HG02870 (cell line): ENCODE data around the gene LKAAEAR1.

Experiments
- ATAC-seq: cut with Tn5 transposase; IDR thresholded peaks from one replicate; pipeline ENCODE4 v1.9.1; 2021; ENCODE audit warnings: mild to moderate bottlenecking, moderate library complexity; ENCODE audit not compliant: unreplicated experiment

The LKAAEAR1 gene

GRCh38 chr20:64040231-64041039 lies 43.8 kb downstream of the LKAAEAR1 start:
- ATAC-seq, result no peak

DNA sequence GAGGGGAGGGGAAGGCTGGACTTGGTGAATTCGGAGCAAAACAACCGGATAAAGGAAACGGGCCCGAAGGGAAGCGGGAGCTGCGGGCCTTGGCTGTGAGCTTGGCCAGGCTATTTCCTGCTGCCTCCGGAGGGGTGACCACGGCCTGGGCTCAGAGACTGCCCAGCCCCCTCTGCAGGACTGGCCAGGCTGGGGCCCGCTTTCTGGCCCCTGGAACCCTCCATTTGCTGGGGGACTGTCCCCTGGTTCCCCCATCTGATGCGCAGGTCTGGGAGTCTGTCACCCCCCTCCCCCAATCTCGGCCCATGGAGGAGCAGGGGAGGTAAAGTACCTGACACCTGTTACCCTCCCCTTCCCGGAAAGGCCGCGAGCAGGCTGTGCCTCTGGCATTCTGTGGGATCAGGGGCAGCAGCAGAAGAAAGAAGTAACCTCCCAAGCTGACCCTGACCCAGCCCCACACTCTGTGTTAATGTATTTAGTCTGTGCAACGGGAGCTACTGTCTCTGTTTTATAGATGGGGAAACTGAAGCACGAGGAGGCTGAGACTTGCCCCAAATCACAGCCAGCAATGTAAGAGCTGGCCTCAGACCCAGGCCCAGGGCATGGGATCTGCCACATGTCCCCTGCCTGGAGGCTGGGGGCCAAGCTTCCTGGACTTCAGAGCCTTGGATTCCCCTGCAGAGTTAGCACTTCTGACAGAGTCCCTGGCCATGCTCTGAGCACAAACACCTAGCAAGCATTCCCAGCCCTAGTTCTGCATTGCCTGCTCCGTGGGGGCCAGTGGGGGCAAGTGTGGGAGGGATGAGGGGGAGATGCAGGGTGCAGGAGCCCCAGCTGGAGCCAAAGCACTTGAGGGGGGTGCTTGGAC lies 44.7 kb downstream of the LKAAEAR1 start:
- no peak for ATAC-seq

- no peak for ATAC-seq
Measured at GRCh38 chr20:64038565-64039292, 45.5 kb downstream of the LKAAEAR1 start.

DNA sequence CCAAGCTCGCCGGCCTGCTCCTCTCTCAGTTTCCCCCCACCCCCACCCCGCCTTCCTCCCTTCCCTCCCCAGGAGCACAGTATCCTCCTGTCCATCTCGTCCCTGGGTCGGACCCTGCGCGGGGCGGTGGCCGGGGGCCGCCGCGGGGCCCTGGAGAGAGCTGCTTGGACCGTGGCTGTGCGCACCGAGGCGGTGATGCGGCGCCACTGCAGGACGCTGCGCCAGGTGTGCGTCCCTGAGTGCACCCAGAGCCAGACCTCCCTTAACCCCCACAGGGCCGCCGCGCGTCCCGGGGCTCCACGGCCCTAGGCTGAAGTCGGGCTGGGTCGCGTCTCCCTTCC lies 46.0 kb downstream of the LKAAEAR1 start:
- ATAC-seq, result no peak

DNA sequence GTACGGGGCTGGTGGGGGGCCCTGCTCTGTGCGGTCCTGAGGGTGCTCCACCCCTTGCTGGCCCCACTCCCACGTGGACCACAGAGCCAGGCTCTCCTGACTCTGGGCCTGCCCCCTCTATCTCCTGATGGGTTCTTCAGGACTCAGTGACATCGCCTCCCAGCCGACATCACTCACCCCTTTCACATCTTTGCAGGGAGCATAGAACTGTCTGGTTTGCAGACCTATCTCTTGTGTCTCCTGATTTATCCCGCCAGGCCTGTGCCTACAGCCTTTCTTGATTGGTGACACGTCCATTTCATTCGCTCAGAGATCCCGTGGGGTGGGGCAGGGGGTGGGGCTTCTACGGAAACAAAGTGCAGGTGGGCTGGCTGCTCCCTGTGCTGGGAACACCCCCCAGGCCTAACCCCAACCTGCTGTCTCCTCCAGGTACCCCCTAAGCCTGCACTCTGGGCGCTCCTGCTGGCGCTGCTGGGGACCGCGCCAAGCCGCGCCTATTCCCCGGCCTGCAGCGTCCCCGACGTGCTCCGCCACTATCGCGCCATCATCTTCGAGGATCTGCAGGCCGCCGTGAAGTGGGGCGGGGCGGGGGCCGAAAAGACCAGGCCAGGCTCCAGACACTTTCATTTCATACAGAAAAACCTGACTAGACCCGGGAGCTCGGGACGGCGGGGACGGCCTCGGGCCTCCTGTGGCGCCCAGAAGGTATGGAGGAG lies 46.5 kb downstream of the LKAAEAR1 start:
- no peak for ATAC-seq

GRCh38 chr20:64037199-64037497 lies 47.0 kb downstream of the LKAAEAR1 start:
- ATAC-seq, result no peak

GRCh38 chr20:64036346-64037198 lies 47.6 kb downstream of the LKAAEAR1 start:
- ATAC-seq, result no peak

DNA sequence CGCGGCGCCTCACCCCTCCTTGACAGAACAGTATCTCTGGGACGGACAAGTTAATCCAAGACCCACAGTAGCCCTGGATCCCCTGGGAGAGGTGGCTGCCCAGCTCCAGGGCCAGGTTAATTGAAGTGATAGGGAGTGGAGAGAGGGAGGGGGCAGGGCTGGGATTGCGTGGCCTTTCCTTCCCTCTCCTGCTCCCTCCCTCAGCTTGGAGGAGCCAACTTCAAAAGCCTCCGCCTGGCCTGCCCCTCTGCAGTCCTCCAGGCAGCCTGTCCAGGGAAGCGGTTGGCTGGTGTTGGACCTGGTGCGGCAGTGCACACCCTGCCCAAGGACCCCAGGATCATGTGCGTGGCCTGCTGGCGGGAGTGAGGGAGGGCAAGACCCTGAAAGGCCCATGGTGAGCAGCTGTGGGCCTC lies 48.3 kb downstream of the LKAAEAR1 start, which contains the start of gene C20orf204:
TSS of gene C20orf204 (plus strand) at position 250 of the 413 bp plus-strand sequence. CDS start at position 392, 142 bp downstream.
- ATAC-seq, result no peak

GRCh38 chr20:64035066-64035932 lies 48.9 kb downstream of the LKAAEAR1 start:
- ATAC-seq, result no peak

- no peak for ATAC-seq
Measured at GRCh38 chr20:64033981-64034493, 50.2 kb downstream of the LKAAEAR1 start.
